NCI-H2196 (cell line): ENCODE measurements around the gene STOX1.
"Not testable (repeated sequence)": the region's sequence is repeated elsewhere in the genome, so short reads cannot be mapped to it uniquely, and the experiment has no call there.

Source experiments
- DNase-seq: peaks from one replicate; lab custom pipeline; 2025; ENCODE audit not compliant: unreplicated experiment; lab: John Stamatoyannopoulos, UW

Gene STOX1

DNA sequence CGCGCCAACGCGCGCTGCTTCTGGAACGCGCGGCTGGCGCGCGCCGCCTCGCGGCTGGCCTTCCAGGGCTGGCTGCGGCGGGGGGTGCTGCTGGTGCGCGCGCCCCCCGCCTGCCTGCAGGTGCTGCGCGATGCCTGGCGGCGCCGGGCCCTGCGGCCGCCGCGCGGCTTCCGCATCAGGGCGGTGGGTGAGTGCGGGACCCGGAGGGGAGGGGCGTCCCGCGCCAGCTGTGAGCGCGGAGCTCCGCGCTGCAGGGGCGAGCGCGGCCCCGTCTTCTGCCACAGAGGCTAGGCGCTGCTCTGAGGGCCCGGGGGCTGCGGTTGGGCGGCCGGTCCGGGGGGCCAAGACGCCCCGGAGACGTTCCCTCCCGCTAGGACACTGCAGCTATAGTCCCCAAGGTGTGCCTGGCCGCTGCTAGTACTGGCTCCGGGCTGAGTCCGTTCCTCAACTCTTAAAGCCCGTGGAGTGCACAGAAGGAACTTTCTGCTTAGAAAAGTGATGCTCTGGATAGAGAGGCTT, 811 bp downstream of the STOX1 start:
- DNase-seq, result not testable (repeated sequence)

DNA sequence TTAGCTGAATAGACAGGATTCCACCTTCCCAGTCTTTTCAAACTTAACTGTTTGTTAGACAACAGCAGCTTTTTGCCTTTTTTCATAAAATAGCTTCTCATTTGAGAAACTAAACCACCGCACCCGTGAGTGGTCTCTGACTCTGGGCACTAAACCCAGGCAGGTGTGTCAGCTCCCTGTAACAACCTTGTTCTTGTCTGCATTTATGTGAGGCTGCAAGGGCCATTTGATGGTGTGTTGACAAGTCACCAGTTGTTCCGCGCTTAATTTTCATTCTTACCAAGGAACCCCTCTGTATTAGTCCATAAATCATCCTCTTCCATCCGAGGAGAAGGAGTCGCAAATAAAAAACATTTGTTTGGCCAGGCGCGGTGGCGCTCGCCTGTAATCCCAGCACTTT, 1.5 kb downstream of the STOX1 start:
- DNase-seq, result no peak

DNA sequence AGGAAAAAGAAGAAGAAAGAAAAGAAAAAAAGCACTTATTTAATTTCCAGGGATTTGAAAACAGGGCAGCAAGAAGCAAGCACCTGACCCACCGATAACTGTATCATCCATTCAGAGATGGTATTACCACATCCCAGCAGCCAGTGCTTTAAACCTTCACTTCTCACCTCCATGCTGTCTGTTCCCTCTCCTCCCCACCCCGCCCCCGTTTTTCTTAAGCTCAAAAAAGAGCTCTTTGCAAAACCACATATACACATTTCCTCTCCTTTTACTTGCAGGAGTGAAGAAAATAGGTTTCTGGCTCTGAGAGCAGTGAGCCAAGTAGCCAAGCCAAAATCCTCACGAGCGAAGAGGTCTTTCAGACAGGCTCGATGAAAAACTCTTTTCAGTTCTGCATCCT, 2.2 kb downstream of the STOX1 start:
- no peak for DNase-seq

DNA sequence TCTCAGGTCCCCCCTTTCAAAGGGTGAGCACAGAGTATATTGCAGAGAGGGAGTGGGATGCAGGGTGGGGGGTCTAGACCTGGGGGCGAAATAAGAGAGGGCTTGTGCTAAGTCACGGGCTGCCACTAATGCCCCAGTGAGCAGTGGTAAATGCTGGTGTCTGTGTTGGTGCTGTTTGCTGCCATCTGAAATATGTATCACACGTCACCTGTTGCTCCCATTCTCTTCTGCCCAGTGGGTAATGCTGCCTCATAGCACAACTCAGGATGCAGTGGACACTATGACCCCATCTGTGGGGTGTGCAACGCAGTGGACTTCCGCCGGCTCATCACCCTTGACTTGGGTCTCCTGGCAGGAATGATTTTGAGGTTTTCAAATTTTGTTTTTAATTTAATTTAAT, 2.6 kb downstream of the STOX1 start:
- DNase-seq, result no peak

DNA sequence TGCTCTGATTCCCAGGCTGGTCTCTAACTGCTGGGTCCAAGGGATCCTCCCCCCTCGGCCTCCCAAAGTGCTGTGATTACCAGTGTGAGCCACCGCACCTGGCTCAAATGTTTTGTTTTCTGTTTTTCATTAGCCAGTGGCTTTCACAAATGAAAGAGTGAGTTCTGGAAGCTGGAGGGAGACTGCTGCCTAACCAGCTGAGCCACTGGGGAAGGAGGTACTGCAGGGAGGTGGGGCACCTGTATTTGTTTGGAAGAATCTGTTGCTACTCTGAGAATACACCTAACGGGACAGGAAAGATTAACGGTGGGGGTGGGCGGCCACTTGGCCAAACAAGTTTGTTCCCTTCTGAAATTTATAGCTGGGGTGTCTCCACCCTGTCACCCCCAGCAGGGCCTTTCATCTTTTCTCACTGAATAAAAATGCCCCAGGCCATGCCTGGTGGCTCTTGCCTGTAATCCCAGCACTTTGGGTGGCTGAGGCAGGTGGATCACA, 4.7 kb downstream of the STOX1 start:
- DNase-seq, result no peak

DNA sequence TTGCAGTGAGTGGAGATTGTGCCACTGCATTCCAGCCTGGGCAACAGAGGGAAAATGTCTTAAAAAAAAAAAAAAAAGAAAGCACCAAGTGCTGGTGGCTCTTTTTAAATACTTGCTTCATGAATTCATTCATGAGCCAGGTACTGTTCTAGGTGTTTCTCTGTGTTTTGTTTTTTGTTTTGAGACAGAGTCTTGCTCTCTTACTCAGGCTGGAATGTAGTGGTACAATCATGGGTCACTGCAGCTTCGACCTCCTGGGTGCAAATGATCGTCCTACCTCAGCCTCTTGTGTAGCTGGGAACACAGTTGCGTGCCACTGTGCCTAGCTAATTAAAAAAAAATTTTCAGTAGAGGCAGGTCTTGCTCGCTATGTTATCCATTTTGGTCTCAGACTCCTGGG, 5.3 kb downstream of the STOX1 start:
- DNase-seq, result no peak

DNA sequence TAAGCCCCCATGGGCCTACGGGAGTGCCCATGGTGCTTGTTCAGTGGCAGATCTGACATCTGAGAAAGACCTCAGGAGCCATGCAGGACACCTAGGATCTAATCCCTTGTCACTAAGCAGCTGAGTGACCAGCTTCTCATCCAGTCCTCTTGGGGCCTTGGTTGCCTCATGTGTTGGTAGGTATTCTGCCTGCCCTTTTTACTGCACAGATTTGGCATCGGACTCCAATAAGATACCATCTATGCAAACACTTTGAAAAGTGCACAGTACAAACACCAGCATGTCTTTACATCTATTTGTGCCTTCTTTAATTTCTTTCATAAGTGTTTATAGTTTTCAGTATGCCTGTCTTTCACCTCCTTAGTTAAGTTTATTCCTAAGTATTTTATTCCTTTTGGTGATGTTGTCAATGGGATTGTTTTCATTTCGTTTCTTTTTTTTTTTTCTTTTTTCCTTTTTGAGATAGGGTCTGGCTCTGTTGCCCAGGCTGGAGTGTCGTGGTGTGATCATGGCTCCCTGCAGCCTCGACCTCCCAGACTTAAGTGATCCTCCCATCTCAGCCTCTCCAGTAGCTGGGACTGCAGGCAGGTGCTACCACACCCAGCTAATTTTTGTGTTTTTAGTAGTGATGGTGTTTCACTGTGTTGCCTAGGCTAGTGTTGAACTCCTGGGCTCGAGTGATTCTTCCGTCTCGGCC, 10.4 kb downstream of the STOX1 start:
- DNase-seq, result no peak

DNA sequence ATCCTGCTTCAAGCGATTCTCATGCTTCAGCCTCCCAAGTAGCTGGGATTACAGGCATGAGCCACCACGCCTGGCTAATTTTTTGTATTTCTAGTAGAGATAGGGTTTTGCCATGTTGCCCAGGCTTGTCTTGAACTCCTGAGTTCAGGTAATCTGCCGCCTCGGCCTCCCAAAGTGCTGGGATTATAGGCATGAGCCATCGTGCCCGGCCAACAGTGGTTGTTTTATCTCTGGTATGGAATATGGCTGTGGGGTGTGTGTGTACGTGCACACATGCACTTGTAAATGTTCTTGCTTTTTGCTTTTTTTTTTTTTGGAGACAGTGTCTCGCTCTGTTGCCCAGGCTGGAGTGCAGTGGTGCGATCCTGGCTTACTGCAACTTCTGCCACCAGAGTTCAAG, 13.3 kb downstream of the STOX1 start:
- DNase-seq, result not testable (repeated sequence)

DNA sequence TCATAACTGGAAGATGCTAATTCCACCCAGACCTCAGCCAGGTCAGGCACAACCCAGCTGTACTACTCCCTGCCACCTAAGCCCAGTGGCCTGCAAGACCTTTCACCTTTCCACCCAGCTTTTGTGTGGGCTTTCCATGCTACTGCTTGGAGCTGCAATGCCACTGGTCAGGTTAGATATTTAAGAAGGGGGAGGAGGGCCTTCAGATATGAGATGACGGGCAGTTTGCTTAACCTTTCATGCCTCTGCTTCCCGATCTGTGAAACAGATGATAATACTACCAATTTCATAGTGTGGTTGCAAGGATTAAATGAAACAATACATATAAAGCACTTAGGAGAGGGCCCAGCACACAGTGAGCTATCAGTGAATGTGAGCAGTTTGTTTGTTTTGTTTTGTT, 20.9 kb downstream of the STOX1 start:
- DNase-seq, result no peak

DNA sequence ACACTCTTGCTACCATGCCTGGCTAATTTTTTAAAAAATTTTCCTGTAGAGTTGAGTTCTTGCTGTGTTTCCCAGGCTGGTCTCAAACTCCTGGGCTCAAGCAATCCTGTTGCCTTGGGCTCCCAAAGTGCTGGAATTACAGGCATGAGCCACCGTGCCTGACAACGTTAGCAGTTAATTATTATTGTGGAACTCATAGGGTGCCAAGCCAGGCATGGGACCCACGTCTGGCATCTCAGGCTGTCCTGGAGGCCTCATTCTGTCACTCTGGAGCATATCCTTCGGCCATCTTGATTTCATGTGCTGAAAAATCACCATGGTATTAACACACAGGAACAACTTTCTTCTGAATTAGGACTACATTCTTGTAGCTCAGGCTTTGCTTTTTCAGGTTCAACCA, 21.5 kb downstream of the STOX1 start:
- no peak for DNase-seq

DNA sequence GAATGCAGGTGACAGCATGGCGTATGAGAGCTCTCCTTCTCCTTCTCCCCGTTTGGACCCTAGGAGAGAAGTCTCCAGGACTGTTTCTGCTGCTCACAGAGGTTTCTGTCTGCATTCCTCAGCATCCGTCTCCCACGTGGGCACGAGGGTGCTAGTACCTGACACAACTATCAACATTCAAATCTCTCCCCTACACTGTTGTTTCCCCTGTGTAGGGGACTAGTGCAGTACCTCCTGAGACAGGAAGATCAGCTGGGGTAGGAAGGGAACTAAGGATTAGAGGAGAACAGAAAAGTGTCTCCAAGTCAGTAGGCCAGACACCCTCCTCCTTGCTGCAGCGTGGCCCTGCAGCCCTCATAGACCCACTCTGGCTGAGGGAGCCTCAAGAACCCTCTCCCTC, 29.0 kb downstream of the STOX1 start:
- no peak for DNase-seq

DNA sequence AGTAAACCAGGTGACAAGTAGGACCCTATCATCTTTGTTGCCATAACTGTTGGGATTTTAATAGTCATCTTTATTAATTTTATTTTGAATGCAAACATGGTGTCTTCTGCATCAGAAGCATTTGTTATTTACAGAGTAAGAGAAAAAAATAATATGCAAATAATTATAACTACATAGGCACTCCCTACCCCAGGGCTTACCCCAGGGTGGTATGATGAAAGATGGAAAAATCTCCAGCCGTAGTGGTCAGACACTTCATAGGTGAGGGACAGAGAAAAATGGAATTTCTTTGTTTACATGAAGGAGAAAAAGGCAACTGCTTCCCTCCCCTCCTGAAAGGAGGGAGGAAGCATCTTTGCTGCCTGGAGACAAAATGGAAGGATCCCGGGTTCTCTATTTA, 29.7 kb downstream of the STOX1 start:
- no peak for DNase-seq

DNA sequence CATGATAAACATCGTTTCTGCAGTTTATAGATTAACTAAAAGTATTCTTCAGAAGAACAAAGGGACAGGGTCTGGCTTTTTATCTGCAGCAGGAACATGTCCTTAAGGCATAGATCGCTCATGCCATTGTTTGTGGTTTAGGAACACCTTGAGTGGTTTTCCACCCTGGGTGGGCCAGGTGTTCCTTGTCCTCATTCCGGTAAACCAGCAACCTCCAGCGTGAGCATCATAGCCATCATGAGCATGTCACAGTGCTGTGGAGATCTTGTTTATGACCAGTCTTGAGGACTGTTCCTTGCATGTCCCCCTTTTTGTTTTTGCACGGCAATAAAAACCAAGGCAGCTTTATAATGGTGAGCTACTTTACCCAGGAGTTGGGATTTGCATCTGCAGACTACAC, 33.9 kb downstream of the STOX1 start:
- no peak for DNase-seq

DNA sequence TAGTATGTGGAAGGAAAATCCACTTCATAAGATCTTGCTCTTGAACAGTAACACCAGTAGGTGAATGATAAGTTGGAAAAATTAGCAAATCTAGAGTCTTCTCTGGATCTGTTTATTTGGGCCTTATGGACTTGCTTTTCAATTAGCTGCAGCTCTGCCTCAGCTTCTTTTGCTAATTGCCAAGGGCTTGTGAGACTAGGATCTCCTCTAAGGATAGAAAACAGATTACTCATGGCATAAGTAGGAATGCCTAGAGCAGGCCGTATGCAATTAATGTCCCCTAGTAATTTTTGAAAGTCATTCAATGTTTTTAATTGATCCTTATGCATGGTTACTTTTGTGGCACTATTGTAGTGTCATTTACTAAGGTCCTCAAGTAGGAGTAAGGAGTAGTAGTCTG, 37.3 kb downstream of the STOX1 start:
- DNase-seq, result no peak

DNA sequence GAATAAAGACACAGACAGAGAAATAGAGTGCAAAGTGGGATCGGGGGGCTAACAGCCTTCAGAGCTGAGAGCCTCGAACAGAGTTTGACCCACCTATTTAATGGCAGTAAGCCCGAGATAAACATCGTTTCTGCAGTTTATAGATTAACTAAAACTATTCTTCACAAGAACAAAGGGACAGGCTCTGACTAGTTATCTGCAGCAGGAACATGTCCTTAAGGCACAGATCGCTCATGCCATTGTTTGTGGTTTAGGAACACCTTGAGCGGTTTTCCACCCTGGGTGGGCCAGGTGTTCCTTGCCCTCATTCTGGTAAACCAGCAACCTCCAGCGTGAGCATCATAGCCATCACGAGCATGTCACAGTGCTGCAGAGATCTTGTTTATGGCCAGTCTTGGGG, 40.8 kb downstream of the STOX1 start:
- not testable (repeated sequence) for DNase-seq

DNA sequence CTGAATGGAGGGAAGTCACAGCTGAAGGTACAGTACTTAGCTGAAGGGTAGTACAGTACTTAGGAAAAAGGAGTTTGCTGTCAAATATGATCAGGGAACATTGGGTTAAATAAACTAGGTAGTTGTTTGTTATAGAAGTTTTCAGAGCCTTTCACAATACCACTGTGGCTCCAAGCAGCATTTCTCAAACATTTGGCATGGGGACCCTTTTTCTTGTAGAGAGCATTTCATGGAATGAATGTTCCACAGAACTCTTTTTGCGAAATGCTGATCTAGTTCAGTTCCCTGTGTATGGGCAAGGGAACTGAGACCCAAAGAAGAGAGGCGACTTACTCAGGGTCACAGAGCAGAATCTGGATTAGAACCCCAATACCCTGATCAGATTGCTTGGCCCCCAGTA, 42.3 kb downstream of the STOX1 start:
- DNase-seq, result no peak

DNA sequence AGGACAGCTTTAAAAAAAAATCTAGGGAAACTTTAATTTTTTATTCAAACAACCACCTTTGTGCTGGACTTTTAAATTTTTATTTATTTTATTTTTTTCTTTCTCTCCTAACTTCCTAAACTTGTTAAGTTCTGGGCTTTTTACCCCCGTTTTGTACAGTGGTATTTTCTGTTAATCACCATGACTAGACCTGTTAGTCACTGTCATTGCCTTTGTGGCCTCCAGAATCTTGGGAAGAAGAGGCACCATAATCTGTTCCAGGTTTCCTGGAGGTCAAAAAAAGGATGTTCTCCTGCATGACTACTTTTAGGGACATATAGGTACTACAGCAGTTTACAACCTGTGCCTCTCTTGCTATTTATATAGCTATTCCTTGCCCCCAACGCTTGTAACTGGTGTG, 42.7 kb downstream of the STOX1 start:
- DNase-seq, result no peak

DNA sequence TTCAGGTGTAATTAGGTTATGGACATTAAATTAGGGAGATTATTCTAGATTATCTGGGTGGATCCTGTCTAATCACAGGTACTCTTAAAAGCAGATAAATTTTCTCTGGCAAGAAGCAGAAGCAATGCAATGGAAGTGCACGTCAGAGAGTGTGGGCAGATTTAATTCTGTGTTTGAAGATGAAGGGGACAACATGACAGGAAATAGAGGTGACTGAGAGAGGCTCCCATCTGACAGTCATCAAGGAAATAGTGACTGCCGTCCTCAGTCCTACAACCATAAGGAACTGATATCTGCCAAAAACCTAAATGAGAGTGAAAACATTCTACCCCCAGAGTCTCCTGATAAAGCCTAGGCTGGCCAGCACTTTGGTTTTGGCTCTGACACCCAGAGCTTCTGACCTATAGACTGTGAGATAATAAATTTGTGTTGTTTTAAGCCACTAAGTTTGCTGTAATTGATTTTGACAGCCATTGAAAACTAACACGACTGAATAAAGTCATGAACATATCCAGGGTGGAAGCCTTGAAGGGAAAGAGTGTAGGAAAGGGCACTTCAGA, 43.3 kb downstream of the STOX1 start:
- no peak for DNase-seq

DNA sequence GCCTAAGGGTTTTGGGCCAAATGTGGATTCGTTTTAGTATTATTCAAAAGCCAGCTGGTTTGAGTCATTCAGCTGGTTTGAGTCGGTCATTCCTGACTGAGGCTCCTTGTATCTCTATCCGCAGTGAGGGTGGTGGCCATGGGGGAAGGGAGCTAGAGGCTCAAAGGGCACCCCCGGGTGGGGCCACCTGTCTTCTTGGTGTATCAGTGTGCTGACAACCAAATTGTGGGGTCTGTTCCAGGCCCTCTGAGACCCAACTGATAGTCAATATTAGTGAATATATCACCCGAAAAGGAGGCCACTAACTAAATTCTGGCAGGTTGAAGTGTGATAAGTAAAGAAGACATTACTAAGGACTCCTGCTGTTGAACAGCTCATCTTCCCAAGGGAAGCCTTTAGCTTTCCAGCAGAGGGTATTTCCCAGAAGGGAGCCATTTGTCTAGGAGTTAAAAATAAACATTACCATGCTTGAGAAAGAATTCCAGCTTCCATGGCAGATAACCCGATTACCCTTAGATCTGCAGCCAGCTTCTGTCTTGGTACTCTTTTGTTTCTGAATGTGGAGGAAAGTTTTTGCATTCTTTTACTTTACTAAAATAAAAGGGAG, 43.9 kb downstream of the STOX1 start:
- no peak for DNase-seq

DNA sequence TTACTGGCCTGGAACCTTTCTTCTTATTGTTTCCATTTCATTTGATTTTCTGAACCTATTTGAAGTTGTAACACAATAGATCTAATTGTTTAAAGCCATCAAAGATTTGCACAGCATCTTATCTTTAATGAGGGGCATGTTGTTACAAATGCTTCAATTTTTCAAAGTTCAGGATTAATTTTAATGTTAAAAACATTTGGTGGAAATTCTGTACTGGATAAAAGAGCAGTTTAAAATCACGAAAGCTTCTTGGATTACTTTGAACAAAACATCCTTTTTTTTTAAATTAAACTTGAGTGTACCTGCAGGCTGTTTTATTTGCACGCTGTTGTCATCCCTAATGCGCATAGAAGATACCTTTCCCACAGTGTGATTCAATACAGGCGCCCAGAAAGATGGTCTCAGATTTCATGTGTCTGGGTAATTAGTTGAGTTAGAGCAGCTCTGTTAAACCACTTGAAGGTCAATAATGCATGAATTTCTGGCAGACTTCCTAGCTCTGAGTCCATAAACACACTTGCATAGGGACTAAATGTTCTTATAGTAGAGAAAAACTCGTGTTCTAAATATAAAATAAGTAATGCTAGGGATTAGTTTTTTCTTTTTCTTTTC, 44.5 kb downstream of the STOX1 start:
- peak; percentile 77 for DNase-seq

DNA sequence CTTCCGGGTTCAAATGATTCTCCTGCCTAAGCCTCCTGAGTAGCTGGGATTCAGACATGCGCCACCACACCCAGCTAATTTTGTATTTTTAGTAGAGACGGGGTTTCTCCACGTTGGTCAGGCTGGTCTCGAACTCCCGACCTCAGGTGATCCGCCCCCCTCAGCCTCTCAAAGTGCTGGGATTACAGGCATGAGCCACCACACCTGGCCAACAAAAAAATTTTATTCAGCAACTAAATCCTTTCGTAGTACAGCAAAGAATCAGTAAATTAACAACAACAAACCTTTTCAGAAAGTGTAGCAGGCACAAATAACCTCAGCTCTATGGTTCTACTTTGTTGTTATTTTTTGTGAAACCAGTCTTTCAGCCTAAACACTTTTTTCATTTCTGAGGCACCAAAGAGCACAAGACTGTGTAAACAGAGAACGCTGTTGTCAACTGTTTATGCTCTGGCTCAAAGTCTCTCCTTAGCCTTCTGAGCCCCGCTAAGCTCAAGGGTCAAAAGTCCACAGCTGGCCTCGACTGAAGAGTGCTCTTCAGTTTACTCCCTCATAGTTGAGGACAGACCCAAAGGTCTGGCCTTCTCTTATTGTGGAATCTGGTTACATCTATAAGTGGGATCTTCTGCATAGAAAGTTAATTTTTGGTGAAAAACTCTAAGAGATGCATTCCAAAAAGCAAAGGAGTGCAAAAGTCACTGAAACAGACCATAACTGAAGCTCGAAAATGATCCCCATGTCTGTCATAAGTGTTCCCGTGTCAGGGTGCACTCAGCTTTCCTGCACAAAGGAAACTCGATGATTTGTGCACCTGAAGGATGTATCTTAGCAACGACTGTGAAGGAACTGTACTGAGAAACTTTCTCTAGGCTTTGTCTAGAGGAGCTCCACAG, 49.2 kb downstream of the STOX1 start:
- DNase-seq, result peak; percentile 10
